GM12801 (cell line): ENCODE measurements around the gene ADCY3.

Experiments used
- CTCF ChIP-seq: IDR thresholded peaks from one replicate; pipeline ENCODE4 v1.5.1; 2011; ENCODE audit warnings: control low read depth; ENCODE audit not compliant: insufficient read length; ENCODE audit errors: extremely low read depth

Gene ADCY3

DNA sequence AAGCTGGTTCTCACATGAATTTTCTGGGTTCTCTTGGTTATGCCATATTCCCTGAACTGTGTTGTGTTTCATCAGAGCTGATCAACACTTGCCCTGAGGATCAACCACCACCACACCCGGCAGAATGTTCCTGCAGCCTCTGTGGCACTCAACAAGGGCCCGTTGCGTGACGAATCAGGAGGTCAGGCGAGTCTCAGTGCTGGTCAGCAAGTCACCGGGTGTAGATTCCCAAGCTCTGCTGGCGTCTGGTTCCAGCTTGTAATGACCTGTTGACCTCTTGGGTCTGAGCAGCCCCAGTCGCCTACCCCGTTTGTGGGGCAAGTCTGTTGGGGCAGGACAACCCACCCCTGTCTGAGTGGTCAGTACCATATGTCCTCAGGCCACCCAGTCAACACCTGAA, 46.0 kb downstream of the ADCY3 start:
- no peak for TF ChIP-seq CTCF

GRCh38 chr2:24873619-24874018, 46.4 kb downstream of the ADCY3 start:
- TF ChIP-seq CTCF, result no peak

DNA sequence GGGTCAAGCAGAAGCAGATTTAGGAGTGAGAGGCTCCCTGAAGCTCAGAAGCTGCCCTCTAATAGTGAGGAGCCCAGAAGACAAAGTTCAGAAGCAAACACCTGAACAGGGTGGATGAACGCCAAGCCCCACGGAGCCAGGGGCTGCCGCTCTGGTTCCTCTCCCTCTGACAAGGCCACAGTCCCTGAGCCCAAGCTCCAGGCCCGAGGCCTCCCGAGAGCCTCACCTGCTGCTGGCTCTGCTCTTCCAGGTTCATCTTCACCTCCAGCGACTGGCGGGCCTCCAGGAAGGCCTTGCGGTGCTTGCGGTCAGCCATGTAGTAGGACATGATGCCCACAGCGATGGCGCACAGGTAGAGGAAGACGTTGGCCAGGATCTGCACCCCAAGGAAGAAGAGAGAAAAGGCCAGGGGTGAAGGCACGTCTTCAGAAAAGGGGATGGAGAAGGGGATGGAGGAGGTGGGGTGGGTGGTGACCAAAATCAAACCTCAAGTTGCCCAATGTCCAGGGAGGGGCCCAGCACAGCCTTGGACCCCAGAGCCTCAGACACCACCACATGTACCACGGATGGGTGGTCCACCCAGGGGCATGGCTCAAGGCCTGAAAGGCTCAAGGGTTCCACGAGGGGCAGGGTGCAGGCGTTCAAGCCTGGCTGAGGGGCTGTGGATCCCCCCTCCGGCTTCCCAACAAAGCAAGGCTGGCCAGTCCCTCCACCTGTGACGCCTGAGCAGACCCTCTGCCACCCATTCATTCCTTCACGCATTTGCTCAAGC, 47.5 kb downstream of the ADCY3 start:
- no peak for TF ChIP-seq CTCF

DNA sequence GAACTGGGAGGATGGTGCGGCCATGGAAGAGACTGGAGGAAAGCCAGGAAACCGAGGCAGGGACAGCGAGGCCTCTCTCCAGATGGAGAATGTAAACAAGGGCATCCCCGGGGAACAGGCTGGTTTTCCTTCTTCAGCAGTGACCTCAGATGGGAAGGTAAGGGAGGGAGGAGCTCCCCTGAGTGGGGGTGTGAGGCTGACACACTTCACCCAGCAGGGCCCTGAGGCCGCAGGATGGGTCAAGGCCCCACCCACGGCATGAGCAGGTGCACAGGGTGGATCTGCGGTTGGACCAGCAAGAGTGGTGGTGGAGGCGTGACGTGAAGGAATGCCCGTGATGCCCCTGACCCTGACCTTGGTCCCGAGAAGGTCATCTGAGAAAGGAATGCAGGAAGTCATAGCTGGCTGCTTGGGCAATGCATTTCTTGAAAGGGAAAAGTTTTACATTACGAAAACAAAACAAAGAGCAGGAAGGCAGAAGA, 48.1 kb downstream of the ADCY3 start:
- no peak for TF ChIP-seq CTCF

DNA sequence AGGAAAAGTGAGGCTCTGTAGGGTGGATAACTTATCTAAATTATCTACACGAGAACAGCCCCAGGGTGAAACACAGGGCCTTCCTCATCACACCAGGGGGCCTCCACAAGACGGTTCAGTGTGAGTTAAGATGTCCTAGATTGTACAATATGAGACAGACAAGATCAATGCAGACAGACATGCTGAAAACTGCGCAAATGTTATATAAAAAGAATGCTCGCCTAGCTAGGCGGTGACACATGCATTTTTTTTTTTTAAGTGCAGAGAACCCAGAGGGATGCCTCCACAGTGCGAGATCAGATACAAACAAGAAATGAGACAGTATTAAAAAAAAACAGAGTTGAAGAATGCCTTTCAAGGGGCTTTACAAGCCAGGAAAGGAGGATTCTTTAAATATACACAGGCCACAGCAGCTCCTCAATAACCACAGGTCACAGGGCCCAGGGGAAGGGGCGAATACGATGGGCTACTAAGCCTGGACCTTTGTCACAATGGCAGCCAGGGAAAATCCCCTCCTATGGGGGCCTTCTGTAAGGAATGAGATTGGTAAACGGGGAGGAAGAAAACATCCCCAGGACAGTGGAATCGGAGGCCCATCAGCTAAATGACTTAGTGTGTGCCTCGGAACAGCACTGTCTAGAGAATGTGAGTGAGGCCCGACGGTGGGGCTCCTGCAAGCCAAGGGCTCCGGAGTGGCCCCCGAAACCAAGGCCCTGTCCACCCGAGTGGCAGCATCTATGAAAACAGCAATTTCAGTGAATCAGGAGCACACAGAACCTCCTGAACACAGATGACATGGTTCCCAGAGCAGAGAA, 48.9 kb downstream of the ADCY3 start:
- no peak for TF ChIP-seq CTCF

DNA sequence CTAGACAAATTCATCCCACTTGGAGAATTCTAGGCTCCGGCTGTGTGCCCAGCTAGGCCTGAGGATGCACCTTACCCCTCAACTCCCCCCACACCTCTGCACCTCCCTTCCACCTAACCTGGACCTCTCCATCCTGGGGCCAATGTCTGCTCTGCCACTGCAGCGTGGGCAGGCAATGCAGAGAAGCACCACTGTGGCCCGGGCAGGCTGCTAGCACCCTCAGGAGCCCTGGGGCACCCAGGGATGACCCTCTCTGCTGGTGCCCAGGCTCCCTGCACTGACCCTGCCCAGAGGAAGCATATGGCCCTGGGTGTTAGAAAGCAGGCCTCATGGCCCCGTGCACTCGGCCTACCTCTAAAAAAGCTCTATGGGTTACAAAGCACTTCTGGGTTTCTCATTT, 49.6 kb downstream of the ADCY3 start:
- TF ChIP-seq CTCF, result no peak

DNA sequence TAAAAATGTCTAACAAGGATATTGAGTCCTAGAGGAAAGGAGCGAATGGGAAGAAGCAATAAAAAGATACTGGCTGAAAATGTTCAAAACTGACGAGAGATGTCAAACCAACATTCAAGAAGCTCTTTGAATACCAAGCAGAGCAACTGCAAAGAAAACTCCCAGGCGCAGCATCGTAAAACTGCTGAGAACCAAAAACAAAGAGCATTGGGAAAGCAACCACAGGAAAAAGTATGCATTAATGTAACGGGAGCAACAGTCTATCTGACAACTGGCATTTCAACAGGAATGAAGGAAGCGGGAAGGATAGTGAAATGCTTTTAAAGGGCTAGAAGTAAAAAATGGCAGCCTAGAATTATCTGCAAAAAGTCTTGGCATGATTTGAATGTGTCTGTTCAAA, 53.1 kb downstream of the ADCY3 start:
- TF ChIP-seq CTCF, result no peak
